Activated CD4-positive, alpha-beta T cell treated with anti-CD3 and anti-CD28 coated beads, Interleukin-10, Interleukin-2, amounts not matched to agents 100 ng/mL and 50 ng/mL, durations not matched to agents 16 hours and 8 hours (primary cell): ENCODE measurements around the gene PTGDS.

ENCODE experiments used
- DNase-seq: peaks from one replicate; pipeline ENCODE4 v3.0.0-alpha.2; 2020

Gene PTGDS

GRCh38 chr9:136946228-136947027 lies 30.9 kb upstream of the PTGDS start:
- DNase-seq, result no peak

GRCh38 chr9:136947028-136947891 lies 30.0 kb upstream of the PTGDS start:
- no peak for DNase-seq

- peak; percentile 31 for DNase-seq
These were observed 29.3 kb upstream of the PTGDS start for GRCh38 chr9:136947955-136948510.

- no peak for DNase-seq
These were observed 28.0 kb upstream of the PTGDS start for GRCh38 chr9:136949239-136949816.

- peak; percentile 97 for DNase-seq
These were observed 27.3 kb upstream of the PTGDS start for GRCh38 chr9:136949817-136950655.

- no peak for DNase-seq
These were observed 26.5 kb upstream of the PTGDS start for GRCh38 chr9:136950656-136951276.

GRCh38 chr9:136951541-136952320 lies 25.6 kb upstream of the PTGDS start, which contains the start of gene LCN12:
TSS of gene LCN12 (plus strand) at chr9:136952273. CDS start at chr9:136952328, 55 bp downstream.
- DNase-seq, result no peak

- no peak for DNase-seq
These were observed 24.9 kb upstream of the PTGDS start for GRCh38 chr9:136952321-136952850.

GRCh38 chr9:136952876-136953770 lies 24.2 kb upstream of the PTGDS start:
- DNase-seq, result no peak

- no peak for DNase-seq
These were observed 23.5 kb upstream of the PTGDS start for GRCh38 chr9:136953771-136954269.

- DNase-seq, result no peak
These were observed 22.8 kb upstream of the PTGDS start for GRCh38 chr9:136954270-136955083.

GRCh38 chr9:136955202-136955942 lies 21.9 kb upstream of the PTGDS start:
- no peak for DNase-seq

GRCh38 chr9:136955943-136956335 lies 21.4 kb upstream of the PTGDS start:
- no peak for DNase-seq

GRCh38 chr9:136956604-136957003 lies 20.7 kb upstream of the PTGDS start:
- DNase-seq, result no peak

GRCh38 chr9:136957461-136957860 lies 19.8 kb upstream of the PTGDS start:
- DNase-seq, result no peak

- DNase-seq, result no peak
These were observed 19.4 kb upstream of the PTGDS start for GRCh38 chr9:136957901-136958300.

- DNase-seq, result no peak
These were observed 18.8 kb upstream of the PTGDS start for GRCh38 chr9:136958473-136958872.
